Karpas-422 (cell line): ENCODE results near the gene UQCRC1. TPM values are rescaled to one million over a fixed set of nuclear protein-coding genes. Genes with fewer than 3 reads are reported as not detected.

Experiments used
- DNase-seq: peaks from one replicate; pipeline ENCODE4 v3.0.0-alpha.2; 2015
- H2AFZ ChIP-seq: fragments of 200-600 bp; sonication (generic); 2 replicates; pipeline ENCODE4 v1.6.1; 2014; ENCODE audit warnings: antibody characterized with exemption, low read length, mixed read lengths
- H3K27ac ChIP-seq: fragments of 200-600 bp; sonication (generic); 2 replicates; pipeline ENCODE4 v1.5.1; 2014; ENCODE audit warnings: mild to moderate bottlenecking, low read length, moderate library complexity
- H3K27me3 ChIP-seq: fragments of 200-600 bp; sonication (generic); 2 replicates; pipeline ENCODE4 v1.6.1; 2014; ENCODE audit warnings: low read length, mixed read lengths
- H3K36me3 ChIP-seq: fragments of 200-600 bp; sonication (generic); 2 replicates; pipeline ENCODE4 v1.6.1; 2014; ENCODE audit warnings: low read length, mixed read lengths; ENCODE audit not compliant: insufficient read depth
- H3K4me1 ChIP-seq: fragments of 200-600 bp; sonication (generic); 2 replicates; pipeline ENCODE4 v1.6.1; 2014; ENCODE audit warnings: mild to moderate bottlenecking, low read length, mixed read lengths
- H3K4me2 ChIP-seq: fragments of 200-600 bp; sonication (generic); 2 replicates; pipeline ENCODE4 v1.6.1; 2014; ENCODE audit warnings: low read length, low read depth, mild to moderate bottlenecking; ENCODE audit not compliant: poor library complexity, severe bottlenecking
- H3K4me3 ChIP-seq: fragments of 200-600 bp; sonication (generic); 2 replicates; pipeline ENCODE4 v1.5.1; 2014; ENCODE audit warnings: mild to moderate bottlenecking, antibody characterized with exemption, low read length, mixed read lengths
- H3K79me2 ChIP-seq: fragments of 200-600 bp; sonication (generic); 2 replicates; pipeline ENCODE4 v1.6.1; 2014; ENCODE audit warnings: mild to moderate bottlenecking, low read length, mixed read lengths
- H3K9ac ChIP-seq: fragments of 200-600 bp; sonication (generic); 2 replicates; pipeline ENCODE4 v1.6.0; 2014; ENCODE audit warnings: low read length
- H3K9me2 ChIP-seq: fragments of 200-600 bp; sonication (generic), shearing (Covaris generic); replicated peaks from 2 replicates; pipeline ENCODE4 v1.6.0; 2014; ENCODE audit warnings: mild to moderate bottlenecking, low read length, moderate library complexity; ENCODE audit not compliant: insufficient read depth
- H3K9me3 ChIP-seq: fragments of 300-700, 200-600 bp; sonication (generic); 2 replicates; pipeline ENCODE4 v1.6.1; 2014; ENCODE audit warnings: low read length, mixed read lengths
- H4K20me1 ChIP-seq: fragments of 200-600 bp; sonication (generic); 2 replicates; pipeline ENCODE4 v1.6.1; 2014; ENCODE audit warnings: mild to moderate bottlenecking, antibody characterized with exemption, low read length, low read depth; ENCODE audit not compliant: insufficient read depth
- total RNA-seq: library from RNA; depleted of rRNA; stranded (reverse); fragments of >200 nt; shearing (Covaris generic); gene quantifications from 2 replicates; pipeline ENCODE4 v1.2.3, GENCODE V29; 2014; ENCODE audit warnings: low replicate concordance

Gene UQCRC1
- total RNA-seq, 1 experiment from 2014 or later = 80.3 TPM

- DNase-seq = no peak
- Histone ChIP-seq H3K4me3 (no peak overlapping the region), H3K9ac (no peak overlapping the region), H3K4me2 (no peak overlapping the region), H3K27me3 (no peaks in the 10 kb centered on the region), H3K9me2 (no peaks in the 10 kb centered on the region), H3K27ac (no peak overlapping the region), H3K79me2 (no peaks in the 10 kb centered on the region), H2AFZ (no peak overlapping the region), H3K36me3 (no peaks in the 10 kb centered on the region), H3K4me1 (no peaks in the 10 kb centered on the region), H3K9me3 (no peaks in the 10 kb centered on the region), H4K20me1 (no peaks in the 10 kb centered on the region)
These were observed 24.0 kb downstream of the UQCRC1 start for GRCh38 chr3:48585411-48585810.

DNA sequence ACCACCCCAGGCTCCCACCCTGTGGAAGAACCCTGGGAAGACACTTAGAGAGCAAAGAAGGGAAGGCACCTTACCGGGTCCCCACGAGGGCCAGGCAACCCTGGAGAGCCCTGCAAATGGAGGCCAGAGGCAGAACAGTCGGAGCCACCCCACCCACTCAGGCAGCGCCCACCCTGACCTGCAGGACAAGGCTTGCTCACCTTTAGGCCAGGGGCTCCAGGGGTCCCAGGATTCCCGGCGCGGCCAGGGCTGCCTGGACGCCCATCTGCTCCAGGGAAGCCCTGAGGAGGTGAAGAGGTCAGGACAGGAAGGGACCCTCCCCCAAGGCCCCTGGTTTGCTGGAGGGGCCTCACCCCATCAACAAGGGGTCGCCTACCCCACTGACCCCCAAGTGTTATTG is 24.6 kb downstream of the UQCRC1 start:
- Histone ChIP-seq H3K9ac (no peak overlapping the region), H3K79me2 (no peaks in the 10 kb centered on the region)

DNA sequence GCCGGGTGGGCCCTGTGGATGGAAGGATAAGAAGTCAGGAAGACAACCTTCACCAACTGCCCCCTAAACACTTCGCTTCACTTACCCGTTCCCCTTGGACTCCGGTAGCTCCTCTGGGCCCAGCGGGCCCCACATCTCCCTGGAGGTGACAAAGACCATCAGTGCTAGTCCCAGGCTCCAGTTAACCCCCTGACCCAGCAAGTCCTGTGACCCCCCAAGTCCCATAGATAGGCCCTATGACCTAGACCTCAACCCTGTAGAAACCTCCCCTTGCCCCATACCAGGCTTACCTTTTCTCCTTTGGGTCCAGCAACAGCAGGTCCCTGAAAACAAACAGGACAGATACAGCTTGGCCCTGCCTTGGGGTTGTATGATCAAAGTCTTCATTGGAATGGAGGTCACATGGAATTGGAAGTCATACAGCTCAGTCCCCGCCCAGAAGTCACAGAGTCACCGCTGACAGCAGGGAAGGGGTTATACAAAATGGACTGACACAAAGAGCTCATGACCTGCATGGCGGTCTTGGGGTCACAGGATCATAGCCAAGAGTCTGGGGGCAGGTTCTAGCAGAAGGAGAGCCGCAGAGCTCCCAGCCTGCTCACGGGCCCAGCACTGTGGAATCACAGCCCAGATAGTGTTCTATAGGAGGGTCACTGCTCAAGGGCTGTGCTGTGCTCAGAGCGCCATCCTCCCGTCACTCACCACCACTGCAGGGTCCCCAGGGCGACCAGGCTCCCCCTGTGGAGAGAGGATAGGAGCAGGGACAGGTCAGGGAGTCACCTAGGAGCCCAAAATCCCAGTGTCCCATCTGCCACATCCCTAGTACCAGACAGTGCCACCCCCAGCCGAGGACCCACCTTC is 27.6 kb downstream of the UQCRC1 start:
- Histone ChIP-seq H4K20me1 (no peaks in the 10 kb centered on the region), H3K4me2 (no peak overlapping the region), H3K79me2 (no peaks in the 10 kb centered on the region), H2AFZ (no peak overlapping the region), H3K9me2 (no peaks in the 10 kb centered on the region), H3K27ac (no peak overlapping the region), H3K9ac (no peak overlapping the region), H3K4me3 (no peak overlapping the region), H3K9me3 (no peaks in the 10 kb centered on the region), H3K36me3 (no peaks in the 10 kb centered on the region), H3K4me1 (no peaks in the 10 kb centered on the region), H3K27me3 (no peaks in the 10 kb centered on the region)
- no peak for DNase-seq

More for the DNA sequence above, 24.6 kb downstream of the UQCRC1 start:
- no peak overlapping the region for H3K4me3 ChIP-seq
- H4K20me1 ChIP-seq = no peaks in the 10 kb centered on the region
- no peaks in the 10 kb centered on the region for H3K9me2 ChIP-seq
- H3K9me3 ChIP-seq = no peaks in the 10 kb centered on the region
- H3K4me1 ChIP-seq = no peaks in the 10 kb centered on the region
- DNase-seq = no peak
- H3K27ac ChIP-seq = no peak overlapping the region
- H3K36me3 ChIP-seq = no peaks in the 10 kb centered on the region
- H2AFZ ChIP-seq = no peak overlapping the region
- H3K4me2 ChIP-seq = no peak overlapping the region
- H3K27me3 ChIP-seq = no peaks in the 10 kb centered on the region

GRCh38 chr3:48576647-48577046 is 32.8 kb downstream of the UQCRC1 start:
- no peaks in the 10 kb centered on the region for H4K20me1 ChIP-seq

DNA sequence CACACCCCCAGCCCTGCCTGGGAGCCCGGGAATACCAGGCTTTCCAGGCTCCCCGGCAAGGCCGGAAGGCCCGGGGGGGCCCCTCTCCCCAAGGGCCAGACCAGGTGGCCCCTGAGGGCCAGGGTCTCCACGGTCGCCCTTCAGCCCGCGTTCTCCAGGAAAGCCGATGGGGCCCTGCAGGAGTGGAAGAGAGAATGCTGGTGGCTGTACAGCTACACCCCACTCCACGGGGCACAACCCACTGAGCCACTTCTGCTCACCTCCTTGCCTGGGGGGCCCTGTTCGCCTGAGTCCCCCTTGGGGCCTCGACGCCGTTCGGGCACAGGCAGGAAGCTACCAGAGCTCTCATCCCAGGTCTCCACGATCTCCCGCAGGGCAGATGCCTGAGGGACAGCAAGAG is 34.1 kb downstream of the UQCRC1 start:
- H3K27me3 ChIP-seq = no peaks in the 10 kb centered on the region
- no peaks in the 10 kb centered on the region for H3K79me2 ChIP-seq
- H3K36me3 ChIP-seq = no peaks in the 10 kb centered on the region
- no peak for DNase-seq
- H3K9me3 ChIP-seq = no peaks in the 10 kb centered on the region
- no peak overlapping the region for H3K27ac ChIP-seq
- no peak overlapping the region for H3K4me2 ChIP-seq
- no peak overlapping the region for H3K4me3 ChIP-seq
- H3K9me2 ChIP-seq = no peaks in the 10 kb centered on the region
- H2AFZ ChIP-seq = no peak overlapping the region
- H3K9ac ChIP-seq = no peak overlapping the region
- H4K20me1 ChIP-seq = no peaks in the 10 kb centered on the region
- no peaks in the 10 kb centered on the region for H3K4me1 ChIP-seq

More at GRCh38 chr3:48576647-48577046, 32.8 kb downstream of the UQCRC1 start:
- H3K79me2 ChIP-seq = no peaks in the 10 kb centered on the region
- H3K4me1 ChIP-seq = no peaks in the 10 kb centered on the region
- no peak overlapping the region for H3K9ac ChIP-seq
- no peak overlapping the region for H3K4me3 ChIP-seq
- H3K27me3 ChIP-seq = no peaks in the 10 kb centered on the region
- H3K9me3 ChIP-seq = no peaks in the 10 kb centered on the region
- H3K9me2 ChIP-seq = no peaks in the 10 kb centered on the region
- H2AFZ ChIP-seq = no peak overlapping the region
- H3K4me2 ChIP-seq = no peak overlapping the region
- DNase-seq = no peak
- no peak overlapping the region for H3K27ac ChIP-seq
- no peaks in the 10 kb centered on the region for H3K36me3 ChIP-seq

- no peaks in the 10 kb centered on the region for H3K9me3 ChIP-seq
- no peak overlapping the region for H3K4me2 ChIP-seq
- H3K4me3 ChIP-seq = no peak overlapping the region
- H3K27me3 ChIP-seq = no peaks in the 10 kb centered on the region
- no peak overlapping the region for H3K9ac ChIP-seq
- no peaks in the 10 kb centered on the region for H4K20me1 ChIP-seq
- H3K27ac ChIP-seq = no peak overlapping the region
- no peaks in the 10 kb centered on the region for H3K4me1 ChIP-seq
- H2AFZ ChIP-seq = no peak overlapping the region
- no peaks in the 10 kb centered on the region for H3K36me3 ChIP-seq
- DNase-seq = no peak
- H3K9me2 ChIP-seq = no peaks in the 10 kb centered on the region
- no peaks in the 10 kb centered on the region for H3K79me2 ChIP-seq
These were observed 35.4 kb downstream of the UQCRC1 start for GRCh38 chr3:48573973-48574585.

- Histone ChIP-seq H3K9me3 (no peaks in the 10 kb centered on the region), H3K4me2 (no peak overlapping the region), H2AFZ (no peak overlapping the region), H3K27ac (no peak overlapping the region), H4K20me1 (no peaks in the 10 kb centered on the region), H3K9me2 (no peaks in the 10 kb centered on the region), H3K4me3 (no peak overlapping the region), H3K4me1 (no peaks in the 10 kb centered on the region), H3K9ac (no peak overlapping the region), H3K36me3 (no peaks in the 10 kb centered on the region), H3K27me3 (no peaks in the 10 kb centered on the region), H3K79me2 (no peaks in the 10 kb centered on the region)
- DNase-seq = no peak
These were observed 36.9 kb downstream of the UQCRC1 start for GRCh38 chr3:48572517-48572916.

DNA sequence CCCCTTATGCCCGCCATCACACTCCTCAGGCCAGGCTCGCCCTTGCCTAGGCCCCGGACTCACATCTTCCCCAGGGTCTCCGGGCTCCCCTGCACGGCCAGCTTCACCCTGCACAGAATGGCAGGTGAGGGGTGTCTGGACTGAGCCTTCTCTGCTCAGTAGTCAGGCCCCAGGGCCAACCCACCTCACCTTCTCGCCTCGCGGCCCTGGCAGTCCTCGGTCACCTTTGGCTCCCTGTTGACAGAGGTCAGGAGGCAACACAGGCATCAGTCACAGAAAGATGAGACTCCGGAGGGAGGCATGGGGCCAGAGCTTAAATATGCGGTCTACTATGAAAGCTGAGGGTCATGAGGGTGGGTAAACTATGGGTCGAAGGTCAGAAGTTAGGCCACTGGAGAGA is 37.5 kb downstream of the UQCRC1 start:
- H3K9ac ChIP-seq = no peak overlapping the region
- no peak overlapping the region for H3K4me3 ChIP-seq
- H2AFZ ChIP-seq = no peak overlapping the region
- H3K4me2 ChIP-seq = no peak overlapping the region
- no peak for DNase-seq
- H3K4me1 ChIP-seq = no peaks in the 10 kb centered on the region
- H3K9me3 ChIP-seq = no peaks in the 10 kb centered on the region
- no peaks in the 10 kb centered on the region for H3K79me2 ChIP-seq
- H4K20me1 ChIP-seq = no peaks in the 10 kb centered on the region
- H3K36me3 ChIP-seq = no peaks in the 10 kb centered on the region
- H3K27me3 ChIP-seq = no peaks in the 10 kb centered on the region
- H3K27ac ChIP-seq = no peak overlapping the region
- H3K9me2 ChIP-seq = no peaks in the 10 kb centered on the region
